ENCODE results near the gene C11orf42. TPM values are rescaled to one million over a fixed set of nuclear protein-coding genes. Genes with fewer than 3 reads are reported as not detected.
"Not testable (repeated sequence)": the region's sequence is repeated elsewhere in the genome, so short reads cannot be mapped to it uniquely, and the experiment has no call there.

C11orf42 gene
- total RNA-seq, 1 donor from 2014 or later, result not detected

- intact Hi-C loops (cut with micrococcal nuclease); ATAC-seq; DNase-seq: not testable (repeated sequence)
Measured at GRCh38 chr11:6248897-6249296, 43.5 kb downstream of the C11orf42 start.

- peak; percentile 80 for DNase-seq
- intact Hi-C loops (cut with micrococcal nuclease), result no loop called here
- ATAC-seq, result peak; percentile 89
Measured at GRCh38 chr11:6249770-6250555, 44.6 kb downstream of the C11orf42 start.

GRCh38 chr11:6251120-6251733 lies 45.9 kb downstream of the C11orf42 start:
- ATAC-seq (peak; percentile 93), DNase-seq (peak; percentile 71)
- intact Hi-C loops (cut with micrococcal nuclease), result no loop called here

- intact Hi-C loops (cut with micrococcal nuclease), result no loop called here
- ATAC-seq (no peak), DNase-seq (no peak)
Measured at GRCh38 chr11:6251990-6252473, 46.7 kb downstream of the C11orf42 start.

- no peak for ATAC-seq
- intact Hi-C loops (cut with micrococcal nuclease), result no loop called here
- DNase-seq, result no peak
Measured at GRCh38 chr11:6253197-6253596, 47.8 kb downstream of the C11orf42 start.

GRCh38 chr11:6258141-6258540 lies 52.8 kb downstream of the C11orf42 start:
- DNase-seq (no peak), ATAC-seq (no peak)
- intact Hi-C loops (cut with micrococcal nuclease), result no loop called here

GRCh38 chr11:6258571-6259081 lies 53.3 kb downstream of the C11orf42 start:
- DNase-seq, result no peak
- peak; percentile 40 for ATAC-seq
- intact Hi-C loops (cut with micrococcal nuclease), result no loop called here

GRCh38 chr11:6260207-6260726 lies 54.9 kb downstream of the C11orf42 start:
- ATAC-seq, result no peak
- DNase-seq, result no peak
- intact Hi-C loops (cut with micrococcal nuclease), result no loop called here

Other genes with a start within 250 kb of the C11orf42 start
- not detected for gene OR56A5, start 237.1 kb upstream of the C11orf42 start, total RNA-seq
- gene OR52L1, start 218.6 kb upstream of the C11orf42 start, total RNA-seq, result not detected
- gene OR56A4, start 198.6 kb upstream of the C11orf42 start, total RNA-seq, result not detected
- not detected for gene OR56A1, start 174.8 kb upstream of the C11orf42 start, total RNA-seq
- gene OR56B4, start 97.9 kb upstream of the C11orf42 start, total RNA-seq, result not detected
- gene OR52B2, start 35.2 kb upstream of the C11orf42 start, total RNA-seq, result not detected
- gene OR52W1, start 6.3 kb upstream of the C11orf42 start, total RNA-seq, result not detected
- 16.3 TPM for gene FHIP1B, start 29.1 kb downstream of the C11orf42 start, total RNA-seq
- gene CNGA4, start 33.5 kb downstream of the C11orf42 start, total RNA-seq, result not detected
- gene CCKBR, start 54.3 kb downstream of the C11orf42 start, total RNA-seq, result not detected
- 31.1 TPM for gene CAVIN3, start 114.9 kb downstream of the C11orf42 start, total RNA-seq
- 60.9 TPM for gene SMPD1, start 184.9 kb downstream of the C11orf42 start, total RNA-seq
- gene APBB1, start 213.5 kb downstream of the C11orf42 start, total RNA-seq, result 87.6 TPM
- not detected for gene HPX, start 235.4 kb downstream of the C11orf42 start, total RNA-seq

All from left ventricle myocardium superior (tissue), 1 donor.